Measurements from ENCODE around the gene AEBP1. TPM values are rescaled to one million over a fixed set of nuclear protein-coding genes. Genes with fewer than 3 reads are reported as not detected.

The AEBP1 gene
- total and polyA plus RNA-seq, 9 of the 15 experiments (the other 6 are each of a cell fraction or from before 2014, with no cell fraction given), result 0.03 to 0.78 (median 0.30) TPM; not detected in 2

DNA sequence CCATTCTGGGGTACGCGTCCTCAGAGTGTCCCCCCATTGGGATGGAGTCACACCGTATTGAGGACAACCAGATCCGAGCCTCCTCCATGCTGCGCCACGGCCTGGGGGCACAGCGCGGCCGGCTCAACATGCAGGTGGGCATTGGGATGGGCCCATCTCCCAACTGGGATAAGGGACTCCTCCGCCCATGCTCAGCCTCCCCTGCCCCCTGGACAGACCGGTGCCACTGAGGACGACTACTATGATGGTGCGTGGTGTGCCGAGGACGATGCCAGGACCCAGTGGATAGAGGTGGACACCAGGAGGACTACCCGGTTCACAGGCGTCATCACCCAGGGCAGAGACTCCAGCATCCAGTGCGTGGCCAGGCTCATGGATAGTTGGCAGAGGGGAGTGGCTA, 5.8 kb downstream of the AEBP1 start:
- H2AFZ ChIP-seq (ENCODE audit: low read depth, low read length), result no peak overlapping the region
- POLR2A ChIA-PET, result no interaction called here
- no peak for FAIRE-seq
- TF ChIP-seq HOXB6 (CRISPR knock-in tag; IDR thresholded peaks at IDR 0.05; ENCODE audit: borderline replicate concordance) (no peak), TBP (optimal IDR thresholded peaks at IDR 0.05; ENCODE audit: low read depth, low read length) (no peak), ZNF224 (CRISPR knock-in tag; IDR thresholded peaks at IDR 0.05) (no peak), TFAM (CRISPR knock-in tag; conservative IDR thresholded peaks at IDR 0.05) (no peak), PRPF4 (IDR thresholded peaks at IDR 0.05; ENCODE audit: insufficient read depth, low read depth, low read length, poor library complexity, severe bottlenecking) (no peak), ADNP (tag; IDR thresholded peaks at IDR 0.05) (no peak), NEUROD1 (IDR thresholded peaks at IDR 0.05; ENCODE audit: borderline replicate concordance, low read depth, low read length, partially characterized antibody) (no peak), MTA2 (IDR thresholded peaks at IDR 0.05; ENCODE audit: low read depth) (no peak), KLF1 (tag; IDR thresholded peaks at IDR 0.05) (no peak)
- TF ChIP-seq, protein P1, sequence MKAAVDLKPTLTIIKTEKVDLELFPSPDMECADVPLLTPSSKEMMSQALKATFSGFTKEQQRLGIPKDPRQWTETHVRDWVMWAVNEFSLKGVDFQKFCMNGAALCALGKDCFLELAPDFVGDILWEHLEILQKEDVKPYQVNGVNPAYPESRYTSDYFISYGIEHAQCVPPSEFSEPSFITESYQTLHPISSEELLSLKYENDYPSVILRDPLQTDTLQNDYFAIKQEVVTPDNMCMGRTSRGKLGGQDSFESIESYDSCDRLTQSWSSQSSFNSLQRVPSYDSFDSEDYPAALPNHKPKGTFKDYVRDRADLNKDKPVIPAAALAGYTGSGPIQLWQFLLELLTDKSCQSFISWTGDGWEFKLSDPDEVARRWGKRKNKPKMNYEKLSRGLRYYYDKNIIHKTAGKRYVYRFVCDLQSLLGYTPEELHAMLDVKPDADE (conservative IDR thresholded peaks at IDR 0.05; ENCODE audit: control insufficient read depth, low read depth, low read length), result no peak
- TF ChIP-seq, protein P2, sequence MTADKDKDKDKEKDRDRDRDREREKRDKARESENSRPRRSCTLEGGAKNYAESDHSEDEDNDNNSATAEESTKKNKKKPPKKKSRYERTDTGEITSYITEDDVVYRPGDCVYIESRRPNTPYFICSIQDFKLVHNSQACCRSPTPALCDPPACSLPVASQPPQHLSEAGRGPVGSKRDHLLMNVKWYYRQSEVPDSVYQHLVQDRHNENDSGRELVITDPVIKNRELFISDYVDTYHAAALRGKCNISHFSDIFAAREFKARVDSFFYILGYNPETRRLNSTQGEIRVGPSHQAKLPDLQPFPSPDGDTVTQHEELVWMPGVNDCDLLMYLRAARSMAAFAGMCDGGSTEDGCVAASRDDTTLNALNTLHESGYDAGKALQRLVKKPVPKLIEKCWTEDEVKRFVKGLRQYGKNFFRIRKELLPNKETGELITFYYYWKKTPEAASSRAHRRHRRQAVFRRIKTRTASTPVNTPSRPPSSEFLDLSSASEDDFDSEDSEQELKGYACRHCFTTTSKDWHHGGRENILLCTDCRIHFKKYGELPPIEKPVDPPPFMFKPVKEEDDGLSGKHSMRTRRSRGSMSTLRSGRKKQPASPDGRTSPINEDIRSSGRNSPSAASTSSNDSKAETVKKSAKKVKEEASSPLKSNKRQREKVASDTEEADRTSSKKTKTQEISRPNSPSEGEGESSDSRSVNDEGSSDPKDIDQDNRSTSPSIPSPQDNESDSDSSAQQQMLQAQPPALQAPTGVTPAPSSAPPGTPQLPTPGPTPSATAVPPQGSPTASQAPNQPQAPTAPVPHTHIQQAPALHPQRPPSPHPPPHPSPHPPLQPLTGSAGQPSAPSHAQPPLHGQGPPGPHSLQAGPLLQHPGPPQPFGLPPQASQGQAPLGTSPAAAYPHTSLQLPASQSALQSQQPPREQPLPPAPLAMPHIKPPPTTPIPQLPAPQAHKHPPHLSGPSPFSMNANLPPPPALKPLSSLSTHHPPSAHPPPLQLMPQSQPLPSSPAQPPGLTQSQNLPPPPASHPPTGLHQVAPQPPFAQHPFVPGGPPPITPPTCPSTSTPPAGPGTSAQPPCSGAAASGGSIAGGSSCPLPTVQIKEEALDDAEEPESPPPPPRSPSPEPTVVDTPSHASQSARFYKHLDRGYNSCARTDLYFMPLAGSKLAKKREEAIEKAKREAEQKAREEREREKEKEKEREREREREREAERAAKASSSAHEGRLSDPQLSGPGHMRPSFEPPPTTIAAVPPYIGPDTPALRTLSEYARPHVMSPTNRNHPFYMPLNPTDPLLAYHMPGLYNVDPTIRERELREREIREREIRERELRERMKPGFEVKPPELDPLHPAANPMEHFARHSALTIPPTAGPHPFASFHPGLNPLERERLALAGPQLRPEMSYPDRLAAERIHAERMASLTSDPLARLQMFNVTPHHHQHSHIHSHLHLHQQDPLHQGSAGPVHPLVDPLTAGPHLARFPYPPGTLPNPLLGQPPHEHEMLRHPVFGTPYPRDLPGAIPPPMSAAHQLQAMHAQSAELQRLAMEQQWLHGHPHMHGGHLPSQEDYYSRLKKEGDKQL (CRISPR knock-in tag; IDR thresholded peaks at IDR 0.05; ENCODE audit: borderline replicate concordance), result no peak

More for the DNA sequence above, 5.8 kb downstream of the AEBP1 start:
- in situ Hi-C loops (cut with MboI), result no loop called here
- WGBS (ENCODE audit: insufficient coverage, low coverage, missing lambda C conversion rate), result 19% methylated on average over 9 of the region's 18 CpGs
- CTCF ChIA-PET (ENCODE audit: low intra/inter-chr PET ratio), result no interaction called here
- Histone ChIP-seq H3K4me1 (replicated peaks in 1 of 2; ENCODE audit: control insufficient read depth in 2 of 2, insufficient read depth in 2 of 2, low read length in 2 of 2) (peaks cover 10 to 54% of the 10 kb centered on the region in 2 experiments; a peak in 4 of 5 replicates), H3K4me2 (ENCODE audit: insufficient read depth, low read length) (no peak overlapping the region), H3K27me3 (ENCODE audit: control insufficient read depth in 2 of 2, insufficient read depth in 2 of 2, low read length in 2 of 2) (peaks cover 11 to 46% of the 10 kb centered on the region in 2 experiments; a peak in 4 of 5 replicates), H3K36me3 (ENCODE audit: control insufficient read depth, insufficient read depth, low read length) (peaks cover 9% of the 10 kb centered on the region; the same call in 1 of the 3 replicates), H3K9ac (ENCODE audit: insufficient read depth in 1 of 2, low read depth in 2 of 2, low read length in 2 of 2) (no peak overlapping the region), H3K27ac (ENCODE audit: extremely low read depth, low read depth, low read length) (no peak overlapping the region), H3K79me2 (ENCODE audit: control insufficient read depth, insufficient read depth, low read length) (no peaks in the 10 kb centered on the region), H3K4me3 (no peak overlapping the region), H4K20me1 (replicated peaks; ENCODE audit: control insufficient read depth, insufficient read depth, low read length) (peaks cover 27% of the 10 kb centered on the region), H3K9me3 (replicated peaks; ENCODE audit: control insufficient read depth, insufficient read depth, low read depth, low read length) (no peaks in the 10 kb centered on the region), H3K9me1 (ENCODE audit: control insufficient read depth, insufficient read depth, low read length) (peaks cover 9% of the 10 kb centered on the region)
- DNase-seq (ENCODE audit: extremely low read depth in 1 of 4, low spot score in 3 of 4), result no peak
- intact Hi-C loops (cut with micrococcal nuclease), result no loop called here
- ATAC-seq, result no peak
- no TSS peak for BruUV-seq (replicated peaks)
